RWPE1 (cell line): ENCODE data around the gene MILR1.

Experiments used
- CTCF ChIA-PET: fragments of 350-600 bp; sonication (Branson Sonifier 250); formaldehyde crosslinking; extraction: SDS; loops from one replicate; lab custom pipeline; 2021; lab: Yijun Ruan, JAX
- POLR2A ChIA-PET: fragments of 400-600 bp; formaldehyde crosslinking; extraction: SDS; loops from one replicate; lab custom pipeline; 2020; ENCODE audit warnings: antibody characterized with exemption; ENCODE audit not compliant: low non-redundant PET; lab: Yijun Ruan, JAX
- DNase-seq: peaks from one replicate; pipeline ENCODE4 v3.0.0; 2012; ENCODE audit warnings: low spot score
- H3K27ac ChIP-seq: fragments of 450-650 bp; 2 replicates; pipeline ENCODE4 v1.5.1; 2017
- CTCF ChIP-seq: fragments of 450-650 bp; conservative IDR thresholded peaks from 2 replicates; pipeline ENCODE4 v1.5.1; 2017; ENCODE audit warnings: low read depth, mild to moderate bottlenecking

MILR1 gene

GRCh38 chr17:64403881-64404460 is 44.9 kb upstream of the MILR1 start:
- peak overlapping the region; percentile 78 for H3K27ac ChIP-seq
- ChIA-PET POLR2A (no interaction called here), CTCF (no interaction called here)
- DNase-seq, result no peak
- TF ChIP-seq CTCF, result no peak

GRCh38 chr17:64406321-64407200 is 42.4 kb upstream of the MILR1 start:
- ChIA-PET CTCF (interaction anchor here (0.7 kb wide), 2 partner anchors 506 to 720 kb away, joined by 3 read pairs; no protein-coding TSS in a partner anchor), POLR2A (no interaction called here)
- TF ChIP-seq CTCF, result no peak
- H3K27ac ChIP-seq, result peak overlapping the region; percentile 78
- no peak for DNase-seq

- H3K27ac ChIP-seq, result peak overlapping the region; percentile 78
- CTCF ChIA-PET, result interaction anchor here (0.5 kb wide), 1 partner anchor 193 kb away, joined by 3 read pairs; no protein-coding TSS in a partner anchor
- POLR2A ChIA-PET, result no interaction called here
- TF ChIP-seq CTCF, result no peak
- DNase-seq, result no peak
These were observed 38.0 kb upstream of the MILR1 start for GRCh38 chr17:64410750-64411490.

- H3K27ac ChIP-seq, result peak overlapping the region; percentile 58
- CTCF ChIA-PET, result no interaction called here
- TF ChIP-seq CTCF, result no peak
- DNase-seq, result no peak
- POLR2A ChIA-PET, result interaction anchor here (0.5 kb wide), 1 partner anchor 118 kb away, joined by 4 read pairs; no protein-coding TSS in a partner anchor
These were observed 36.7 kb upstream of the MILR1 start for GRCh38 chr17:64411999-64412771.

GRCh38 chr17:64412944-64413381 is 36.0 kb upstream of the MILR1 start:
- CTCF ChIA-PET, result no interaction called here

More at GRCh38 chr17:64412944-64413381, 36.0 kb upstream of the MILR1 start:
- POLR2A ChIA-PET, result interaction anchor here (0.5 kb wide), 1 partner anchor 117 kb away, joined by 4 read pairs; no protein-coding TSS in a partner anchor
- no peak for DNase-seq
- no peak for TF ChIP-seq CTCF
- no peak overlapping the region for H3K27ac ChIP-seq
